ENCODE data around the gene RNF183. TPM values are rescaled to one million over a fixed set of nuclear protein-coding genes. Genes with fewer than 3 reads are reported as not detected.

RNF183 gene
- total and polyA plus RNA-seq, 4 donors, result not detected

DNA sequence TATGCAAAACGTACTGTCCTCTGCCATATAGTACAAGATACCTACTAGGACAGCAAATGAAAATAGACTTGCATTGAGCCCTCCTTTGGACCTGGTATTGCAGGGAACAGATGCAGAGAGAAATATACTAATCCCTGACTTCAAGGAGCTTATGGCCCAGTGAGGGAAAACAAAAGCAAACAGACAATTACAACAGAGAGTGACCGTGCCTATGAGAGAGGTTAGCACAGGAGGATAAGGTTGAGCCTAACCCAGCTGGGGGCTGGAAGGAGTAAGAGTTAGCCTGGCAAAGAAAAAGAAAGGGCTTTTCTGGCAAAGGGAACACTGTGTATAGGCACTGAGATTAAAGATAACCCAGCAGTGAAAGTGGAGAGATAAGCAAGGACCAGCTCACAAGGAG is 33.3 kb downstream of the RNF183 start:
- intact Hi-C loops (cut with DNase I), result loop anchor here (10.0 kb wide), 3 partner anchors 135 to 385 kb away; partner anchors contain the start of gene ALAD (in 1 of the 2)
- no peaks in the 10 kb centered on the region for H3K4me1 ChIP-seq (ENCODE audit: control insufficient read depth in 1 of 2, insufficient read depth in 2 of 2, low read length in 2 of 2)
- DNase-seq (no peak), ATAC-seq (ENCODE audit: low FRiP score) (no peak)
- WGBS, 2 donors, result 84 to 85% methylated on average over 2 of the region's 2 CpGs
- H3K27me3 ChIP-seq (ENCODE audit: control insufficient read depth in 1 of 2, insufficient read depth in 2 of 2, low read length in 1 of 2), result no peaks in the 10 kb centered on the region
- H3K9me3 ChIP-seq (ENCODE audit: control insufficient read depth, low read length), result no peaks in the 10 kb centered on the region
- no peak overlapping the region for H3K4me3 ChIP-seq (ENCODE audit: low read length in 2 of 2)
- H3K36me3 ChIP-seq (ENCODE audit: control insufficient read depth in 1 of 2, insufficient read depth in 2 of 2, low read length in 1 of 2), result peaks cover 10 to 12% of the 10 kb centered on the region in 2 donors
- no peak overlapping the region for H3K27ac ChIP-seq (ENCODE audit: low read depth in 1 of 2, low read length in 2 of 2)

DNA sequence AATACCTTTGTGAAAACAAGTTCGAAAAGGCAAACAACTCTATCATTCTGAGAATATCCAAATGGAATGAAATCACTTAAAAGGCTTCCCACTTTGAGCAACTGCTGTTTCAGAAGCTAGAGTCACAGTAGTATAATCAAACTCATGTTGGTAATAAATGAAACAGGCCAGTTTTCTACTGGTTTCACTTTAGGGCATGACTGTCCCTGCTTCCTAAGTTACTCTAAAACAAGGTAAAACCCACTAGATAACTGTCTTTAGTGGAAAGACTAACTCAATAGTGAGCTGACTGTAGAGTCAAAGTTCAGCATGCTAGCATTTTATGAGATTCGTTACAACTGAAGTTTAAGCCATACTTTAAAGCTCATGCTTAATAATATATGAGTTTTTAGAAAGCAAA is 33.8 kb downstream of the RNF183 start:
- 86% methylated on average over 2 of the region's 2 CpGs for WGBS, 2 donors
- Histone ChIP-seq H3K27ac (ENCODE audit: low read depth in 1 of 2, low read length in 2 of 2) (no peak overlapping the region), H3K4me1 (ENCODE audit: control insufficient read depth in 1 of 2, insufficient read depth in 2 of 2, low read length in 2 of 2) (no peaks in the 10 kb centered on the region), H3K27me3 (ENCODE audit: control insufficient read depth in 1 of 2, insufficient read depth in 2 of 2, low read length in 1 of 2) (no peaks in the 10 kb centered on the region), H3K36me3 (ENCODE audit: control insufficient read depth in 1 of 2, insufficient read depth in 2 of 2, low read length in 1 of 2) (peaks cover 11 to 12% of the 10 kb centered on the region in 2 donors), H3K4me3 (ENCODE audit: low read length in 2 of 2) (no peak overlapping the region), H3K9me3 (ENCODE audit: control insufficient read depth, low read length) (no peaks in the 10 kb centered on the region)
- ATAC-seq (ENCODE audit: low FRiP score) (no peak), DNase-seq (no peak)
- intact Hi-C loops (cut with DNase I), result no loop called here

DNA sequence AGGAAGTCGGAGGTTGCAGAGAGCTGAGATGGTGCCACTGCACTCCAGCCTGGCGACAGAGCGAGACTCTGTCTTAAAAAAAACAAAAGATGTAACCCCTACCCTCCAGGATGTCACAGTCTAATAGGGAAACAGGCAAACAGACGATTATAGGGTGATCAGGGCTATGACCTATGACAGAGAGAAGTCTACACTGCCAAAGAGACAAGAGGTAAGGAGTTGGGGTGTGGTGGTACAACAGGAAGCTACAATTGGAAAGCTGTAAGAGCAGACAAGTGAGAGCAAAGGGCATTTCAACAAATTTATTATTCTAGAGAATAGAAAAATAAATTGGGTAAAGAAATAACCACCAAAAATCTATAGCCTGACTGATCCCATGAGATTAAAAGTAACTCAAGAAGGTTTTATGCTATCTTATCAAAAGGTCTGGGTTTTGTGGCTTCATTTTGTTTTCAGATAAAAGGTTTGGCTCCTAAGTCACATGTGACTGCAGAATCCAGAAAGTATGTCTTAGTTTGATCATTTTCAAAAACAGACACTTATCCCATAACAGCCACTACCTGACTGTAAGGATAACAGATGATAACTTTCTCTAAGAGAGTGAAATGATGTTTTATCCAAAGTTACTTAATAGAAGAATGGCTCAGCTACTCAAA is 35.1 kb downstream of the RNF183 start:
- DNase-seq (no peak), ATAC-seq (ENCODE audit: low FRiP score) (no peak)
- 83 to 92% methylated on average over 4 of the region's 4 CpGs for WGBS, 2 donors
- H3K4me1 ChIP-seq (ENCODE audit: control insufficient read depth in 1 of 2, insufficient read depth in 2 of 2, low read length in 2 of 2), result no peaks in the 10 kb centered on the region
- no peak overlapping the region for H3K4me3 ChIP-seq (ENCODE audit: low read length in 2 of 2)
- peaks cover 11 to 12% of the 10 kb centered on the region in 2 donors for H3K36me3 ChIP-seq (ENCODE audit: control insufficient read depth in 1 of 2, insufficient read depth in 2 of 2, low read length in 1 of 2)
- H3K9me3 ChIP-seq (ENCODE audit: control insufficient read depth, low read length), result no peaks in the 10 kb centered on the region
- intact Hi-C loops (cut with DNase I), result no loop called here
- no peak overlapping the region for H3K27ac ChIP-seq (ENCODE audit: low read depth in 1 of 2, low read length in 2 of 2)
- no peaks in the 10 kb centered on the region for H3K27me3 ChIP-seq (ENCODE audit: control insufficient read depth in 1 of 2, insufficient read depth in 2 of 2, low read length in 1 of 2)

DNA sequence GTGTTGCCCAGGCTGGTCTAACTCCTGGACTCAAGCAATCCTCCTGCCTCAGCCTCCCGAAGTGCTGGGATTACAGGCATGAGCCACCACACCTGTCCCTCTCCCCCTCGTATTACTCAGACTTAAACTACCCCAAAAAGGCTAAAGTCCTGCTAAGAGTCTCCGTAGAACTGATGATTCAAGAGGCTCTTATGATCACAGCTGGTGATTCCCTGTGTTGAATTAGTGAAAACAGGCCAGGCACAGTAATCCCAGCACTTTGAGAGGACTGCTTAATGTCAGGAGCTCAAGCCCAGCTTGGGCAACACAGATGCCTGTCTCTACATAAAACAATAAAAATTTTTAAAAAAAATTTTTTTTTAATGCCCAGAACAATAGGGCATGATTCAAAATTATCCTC is 37.0 kb downstream of the RNF183 start:
- intact Hi-C loops (cut with DNase I), result no loop called here
- DNase-seq (no peak), ATAC-seq (ENCODE audit: low FRiP score) (no peak)
- Histone ChIP-seq H3K9me3 (ENCODE audit: control insufficient read depth, low read length) (no peaks in the 10 kb centered on the region), H3K4me1 (ENCODE audit: control insufficient read depth in 1 of 2, insufficient read depth in 2 of 2, low read length in 2 of 2) (no peaks in the 10 kb centered on the region), H3K27ac (ENCODE audit: low read depth in 1 of 2, low read length in 2 of 2) (no peak overlapping the region), H3K27me3 (ENCODE audit: control insufficient read depth in 1 of 2, insufficient read depth in 2 of 2, low read length in 1 of 2) (no peaks in the 10 kb centered on the region), H3K36me3 (ENCODE audit: control insufficient read depth in 1 of 2, insufficient read depth in 2 of 2, low read length in 1 of 2) (peaks cover 12% of the 10 kb centered on the region in 2 donors), H3K4me3 (ENCODE audit: low read length in 2 of 2) (no peak overlapping the region)
- WGBS, 2 donors, result 87% methylated on average over 3 of the region's 3 CpGs

DNA sequence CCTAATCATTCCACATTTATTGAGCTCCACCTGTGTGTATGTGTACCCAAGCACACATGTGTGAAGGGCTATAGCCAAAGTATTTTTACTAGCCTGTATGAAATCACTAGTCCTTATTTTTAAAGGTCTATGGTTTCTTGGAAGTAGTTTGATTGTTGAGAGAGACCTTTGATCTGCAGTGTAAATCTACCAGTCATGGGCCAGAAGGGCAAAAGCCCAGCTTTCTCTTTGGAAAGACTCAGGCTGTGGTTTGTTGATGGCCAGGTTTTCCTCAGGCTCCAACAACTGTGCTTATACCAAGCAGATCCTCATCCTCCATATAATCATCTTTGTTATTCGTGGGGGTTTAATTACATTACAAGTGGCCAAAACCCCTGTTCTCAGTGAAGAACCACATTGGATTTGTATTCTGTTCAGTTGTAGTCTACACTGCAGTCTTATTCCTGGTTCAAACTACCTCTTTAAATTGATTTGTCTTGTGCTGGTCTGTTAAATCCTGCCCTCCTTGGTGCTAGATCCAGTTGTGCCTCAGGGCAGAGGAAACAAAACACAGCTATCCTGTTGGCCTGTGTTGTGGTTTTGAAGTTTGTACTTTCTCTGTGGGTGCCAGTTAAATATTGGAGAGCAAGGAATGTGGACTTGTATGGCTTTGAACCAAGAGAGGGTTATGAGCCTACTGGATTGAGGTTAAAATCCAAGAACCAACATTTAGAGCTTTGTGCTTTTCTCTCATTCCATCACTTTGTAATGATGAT is 41.1 kb downstream of the RNF183 start:
- no peak for DNase-seq
- H3K27me3 ChIP-seq (ENCODE audit: control insufficient read depth in 1 of 2, insufficient read depth in 2 of 2, low read length in 1 of 2), result no peaks in the 10 kb centered on the region
- ATAC-seq (ENCODE audit: low FRiP score), result no peak
- intact Hi-C loops (cut with DNase I), result no loop called here
- 88 to 96% methylated on average over 1 of the region's 1 CpG for WGBS, 2 donors
- H3K9me3 ChIP-seq (ENCODE audit: control insufficient read depth, low read length), result no peaks in the 10 kb centered on the region
- H3K36me3 ChIP-seq (ENCODE audit: control insufficient read depth in 1 of 2, insufficient read depth in 2 of 2, low read length in 1 of 2), result peaks cover 5 to 15% of the 10 kb centered on the region in 2 donors
- H3K4me1 ChIP-seq (ENCODE audit: control insufficient read depth in 1 of 2, insufficient read depth in 2 of 2, low read length in 2 of 2), result no peaks in the 10 kb centered on the region
- H3K27ac ChIP-seq (ENCODE audit: low read depth in 1 of 2, low read length in 2 of 2), result no peak overlapping the region
- H3K4me3 ChIP-seq (ENCODE audit: low read length in 2 of 2), result no peak overlapping the region

DNA sequence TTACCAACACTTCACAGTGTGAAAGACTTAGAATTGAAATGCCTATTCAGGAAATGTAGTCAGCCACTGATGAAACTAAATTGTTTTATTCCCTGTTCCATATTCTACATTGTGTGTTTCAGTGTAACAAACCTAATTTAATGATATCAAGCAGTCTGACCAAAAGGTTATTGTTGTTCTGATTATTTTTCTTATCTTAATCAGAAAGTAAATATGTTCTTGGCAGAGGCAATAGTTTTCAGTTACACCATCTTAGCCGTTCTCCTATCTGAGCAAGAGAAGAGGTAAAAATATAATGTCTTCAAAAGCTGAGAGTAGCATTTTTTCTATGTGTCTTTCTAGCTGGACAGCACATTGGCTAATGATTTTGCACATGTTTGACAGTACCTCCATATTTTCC is 44.9 kb downstream of the RNF183 start:
- 15 to 38% methylated on average over 1 of the region's 1 CpG for WGBS, 2 donors
- H3K27ac ChIP-seq (ENCODE audit: low read depth in 1 of 2, low read length in 2 of 2), result no peak overlapping the region
- intact Hi-C loops (cut with DNase I), result no loop called here
- H3K9me3 ChIP-seq (ENCODE audit: control insufficient read depth, low read length), result no peaks in the 10 kb centered on the region
- H3K4me3 ChIP-seq (ENCODE audit: low read length in 2 of 2), result no peak overlapping the region
- DNase-seq, result no peak
- ATAC-seq (ENCODE audit: low FRiP score), result no peak
- H3K27me3 ChIP-seq (ENCODE audit: control insufficient read depth in 1 of 2, insufficient read depth in 2 of 2, low read length in 1 of 2), result no peaks in the 10 kb centered on the region
- H3K4me1 ChIP-seq (ENCODE audit: control insufficient read depth in 1 of 2, insufficient read depth in 2 of 2, low read length in 2 of 2), result no peaks in the 10 kb centered on the region
- H3K36me3 ChIP-seq (ENCODE audit: control insufficient read depth in 1 of 2, insufficient read depth in 2 of 2, low read length in 1 of 2), result peaks cover 5 to 13% of the 10 kb centered on the region in 2 donors

DNA sequence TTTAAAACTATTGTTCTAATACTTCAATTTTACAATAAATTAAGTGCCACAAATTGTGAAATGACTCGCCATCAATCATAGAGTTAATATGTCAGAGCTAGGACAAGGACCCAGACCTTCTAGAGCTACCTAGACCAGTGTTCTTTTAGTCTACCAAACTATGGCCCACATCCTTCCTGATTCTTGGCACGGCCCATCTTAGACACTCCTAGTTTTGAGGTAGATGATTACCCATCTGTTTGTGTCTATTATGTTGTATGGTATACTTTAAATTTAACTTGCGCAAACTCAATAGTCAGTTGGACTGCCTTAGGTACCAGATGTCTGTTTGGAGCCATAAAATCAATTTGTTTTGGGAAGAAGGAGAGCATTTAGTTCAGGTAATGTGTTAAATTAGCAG is 45.3 kb downstream of the RNF183 start:
- ATAC-seq (ENCODE audit: low FRiP score) (no peak), DNase-seq (no peak)
- intact Hi-C loops (cut with DNase I), result no loop called here
- Histone ChIP-seq H3K4me3 (ENCODE audit: low read length in 2 of 2) (no peak overlapping the region), H3K27me3 (ENCODE audit: control insufficient read depth in 1 of 2, insufficient read depth in 2 of 2, low read length in 1 of 2) (no peaks in the 10 kb centered on the region), H3K4me1 (ENCODE audit: control insufficient read depth in 1 of 2, insufficient read depth in 2 of 2, low read length in 2 of 2) (no peaks in the 10 kb centered on the region), H3K27ac (ENCODE audit: low read depth in 1 of 2, low read length in 2 of 2) (no peak overlapping the region), H3K9me3 (ENCODE audit: control insufficient read depth, low read length) (no peaks in the 10 kb centered on the region), H3K36me3 (ENCODE audit: control insufficient read depth in 1 of 2, insufficient read depth in 2 of 2, low read length in 1 of 2) (peaks cover 5 to 13% of the 10 kb centered on the region in 2 donors)
- WGBS, 2 donors, result 96 to 99% methylated on average over 3 of the region's 3 CpGs

DNA sequence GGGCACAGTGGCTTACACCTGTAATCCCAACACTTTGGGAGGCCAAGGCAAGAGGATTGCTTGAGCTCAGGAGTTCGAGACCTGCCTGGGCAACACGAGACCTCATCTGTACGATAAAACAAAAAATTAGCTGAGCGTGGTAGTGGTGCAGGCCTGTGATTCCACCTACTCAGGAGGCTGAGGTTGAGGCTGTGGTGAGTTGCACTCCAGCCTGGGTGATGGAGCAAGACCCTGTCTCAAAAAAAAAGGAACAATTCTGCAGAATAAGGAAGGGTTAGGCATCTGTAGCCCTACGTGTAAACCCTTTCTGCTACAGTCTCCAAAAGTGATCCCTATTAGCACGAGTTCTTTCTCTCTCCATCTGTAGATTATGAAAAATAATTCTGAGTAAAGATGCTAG is 47.7 kb downstream of the RNF183 start:
- peaks cover 5 to 10% of the 10 kb centered on the region in 2 donors for H3K36me3 ChIP-seq (ENCODE audit: control insufficient read depth in 1 of 2, insufficient read depth in 2 of 2, low read length in 1 of 2)
- H3K4me3 ChIP-seq (ENCODE audit: low read length in 2 of 2), result no peak overlapping the region
- no peaks in the 10 kb centered on the region for H3K4me1 ChIP-seq (ENCODE audit: control insufficient read depth in 1 of 2, insufficient read depth in 2 of 2, low read length in 2 of 2)
- H3K27me3 ChIP-seq (ENCODE audit: control insufficient read depth in 1 of 2, insufficient read depth in 2 of 2, low read length in 1 of 2), result no peaks in the 10 kb centered on the region
- H3K27ac ChIP-seq (ENCODE audit: low read depth in 1 of 2, low read length in 2 of 2), result no peak overlapping the region
- intact Hi-C loops (cut with DNase I), result no loop called here
- 94 to 95% methylated on average over 6 of the region's 6 CpGs for WGBS, 2 donors
- ATAC-seq (ENCODE audit: low FRiP score) (no peak), DNase-seq (no peak)
- no peaks in the 10 kb centered on the region for H3K9me3 ChIP-seq (ENCODE audit: control insufficient read depth, low read length)

DNA sequence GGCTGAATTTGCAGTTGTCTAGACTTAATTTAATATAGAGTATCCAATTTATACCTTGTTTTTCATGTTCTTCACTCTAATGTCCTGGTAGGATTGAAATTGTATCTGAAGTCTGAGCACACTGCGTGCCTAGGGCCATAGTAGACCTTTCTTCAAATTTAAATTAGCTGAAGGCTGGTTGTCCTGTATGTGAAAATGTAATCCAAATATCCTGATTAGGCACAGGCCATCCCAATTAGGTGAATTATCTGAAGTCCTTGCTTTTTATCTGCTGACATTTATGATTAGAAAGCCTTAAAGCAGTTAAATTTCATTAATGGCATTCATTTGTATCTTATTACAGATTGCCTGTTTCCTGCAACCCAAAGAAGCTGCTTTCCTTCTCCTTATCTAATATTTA is 48.2 kb downstream of the RNF183 start:
- H3K36me3 ChIP-seq (ENCODE audit: control insufficient read depth in 1 of 2, insufficient read depth in 2 of 2, low read length in 1 of 2), result peaks cover 5 to 10% of the 10 kb centered on the region in 2 donors
- ATAC-seq (ENCODE audit: low FRiP score) (no peak), DNase-seq (no peak)
- no peaks in the 10 kb centered on the region for H3K9me3 ChIP-seq (ENCODE audit: control insufficient read depth, low read length)
- no peak overlapping the region for H3K27ac ChIP-seq (ENCODE audit: low read depth in 1 of 2, low read length in 2 of 2)
- H3K27me3 ChIP-seq (ENCODE audit: control insufficient read depth in 1 of 2, insufficient read depth in 2 of 2, low read length in 1 of 2), result no peaks in the 10 kb centered on the region
- intact Hi-C loops (cut with DNase I), result no loop called here
- no peak overlapping the region for H3K4me3 ChIP-seq (ENCODE audit: low read length in 2 of 2)
- WGBS, 2 donors, result 95 to 97% methylated on average over 1 of the region's 1 CpG
- no peaks in the 10 kb centered on the region for H3K4me1 ChIP-seq (ENCODE audit: control insufficient read depth in 1 of 2, insufficient read depth in 2 of 2, low read length in 2 of 2)
